GM19397 (cell line): ENCODE measurements around the gene RPL9.
"Not testable (repeated sequence)": the region's sequence is repeated elsewhere in the genome, so short reads cannot be mapped to it uniquely, and the experiment has no call there.

ENCODE experiments used
- ATAC-seq: cut with Tn5 transposase; IDR thresholded peaks from one replicate; pipeline ENCODE4 v1.9.1; 2021; ENCODE audit warnings: mild to moderate bottlenecking, moderate library complexity; ENCODE audit not compliant: unreplicated experiment

Gene RPL9

GRCh38 chr4:39427520-39428114 lies 31.1 kb downstream of the RPL9 start:
- no peak for ATAC-seq

GRCh38 chr4:39426728-39427127 lies 32.0 kb downstream of the RPL9 start:
- no peak for ATAC-seq

- ATAC-seq = not testable (repeated sequence)
Measured at GRCh38 chr4:39425297-39425696, 33.4 kb downstream of the RPL9 start.

GRCh38 chr4:39422247-39422646 lies 36.5 kb downstream of the RPL9 start:
- ATAC-seq = no peak

GRCh38 chr4:39415678-39416283 lies 42.9 kb downstream of the RPL9 start:
- no peak for ATAC-seq

GRCh38 chr4:39411561-39411960 lies 47.2 kb downstream of the RPL9 start:
- not testable (repeated sequence) for ATAC-seq

- no peak for ATAC-seq
Measured at GRCh38 chr4:39410415-39410814, 48.3 kb downstream of the RPL9 start.

GRCh38 chr4:39407584-39407885 lies 51.2 kb downstream of the RPL9 start:
- no peak for ATAC-seq

GRCh38 chr4:39406763-39407583 lies 51.7 kb downstream of the RPL9 start, which contains the start of gene KLB:
KLB (plus strand) TSS chr4:39406930; CDS start chr4:39406950, 20 bp downstream.
- no peak for ATAC-seq
